DND-41 (cell line): ENCODE results near the gene LHX4.

ENCODE experiments used
- ATAC-seq: fragments of 200-7000 bp; cut with Tn5 transposase; 3 replicates; pipeline ENCODE4 v1.9.1; 2021; ENCODE audit warnings: low read depth; ENCODE audit not compliant: insufficient read depth
- DNase-seq: peaks from one replicate; pipeline ENCODE4 v3.0.0-alpha.2; 2020
- H2AFZ ChIP-seq: 2 replicates; pipeline ENCODE4 v1.6.0; 2012; ENCODE audit warnings: low read depth, low read length
- H3K27ac ChIP-seq: 2 replicates; pipeline ENCODE4 v1.5.1; 2012; ENCODE audit warnings: low read length, inconsistent platforms
- H3K27me3 ChIP-seq: fragments of 200-600 bp; sonication (generic); 2 replicates; pipeline ENCODE4 v1.6.0; 2012; ENCODE audit warnings: low read length, mild to moderate bottlenecking, inconsistent platforms; ENCODE audit not compliant: insufficient read depth, poor library complexity
- H3K36me3 ChIP-seq: 2 replicates; pipeline ENCODE4 v1.5.1; 2012; ENCODE audit warnings: low read length, inconsistent platforms; ENCODE audit not compliant: insufficient read depth
- H3K4me1 ChIP-seq: 2 replicates; pipeline ENCODE4 v1.5.1; 2012; ENCODE audit warnings: mild to moderate bottlenecking, low read length; ENCODE audit not compliant: insufficient read depth
- H3K4me2 ChIP-seq: 2 replicates; pipeline ENCODE4 v1.6.0; 2012; ENCODE audit warnings: mild to moderate bottlenecking, moderate library complexity, low read length, inconsistent platforms; ENCODE audit not compliant: insufficient read depth
- H3K4me3 ChIP-seq, 2 experiments: fragments of 200-600 bp in 1 of 2; shearing (Covaris generic) in 1 of 2; 2 replicates each; pipeline ENCODE4 v1.5.1; 2012 to 2016; ENCODE audit warnings: inconsistent platforms in 2 of 2, low read length in 2 of 2, mild to moderate bottlenecking in 2 of 2, low read depth in 1 of 2, moderate library complexity in 1 of 2
- H3K79me2 ChIP-seq: 2 replicates; pipeline ENCODE4 v1.6.0; 2012; ENCODE audit warnings: low read length, inconsistent platforms; ENCODE audit not compliant: insufficient read depth
- H3K9ac ChIP-seq: 2 replicates; pipeline ENCODE4 v1.6.0; 2012; ENCODE audit warnings: low read depth, mild to moderate bottlenecking, inconsistent platforms, low read length, moderate library complexity
- H3K9me3 ChIP-seq: 2 replicates; pipeline ENCODE4 v1.5.1; 2012; ENCODE audit warnings: low read length, moderate library complexity, mild to moderate bottlenecking, inconsistent platforms; ENCODE audit not compliant: insufficient read depth, severe bottlenecking
- H4K20me1 ChIP-seq: 2 replicates; pipeline ENCODE4 v1.6.0; 2012; ENCODE audit warnings: low read length; ENCODE audit not compliant: insufficient read depth
- EZH2 ChIP-seq: IDR thresholded peaks from 3 replicates; pipeline ENCODE4 v1.6.1; 2012; ENCODE audit warnings: borderline replicate concordance, low read depth, mild to moderate bottlenecking, moderate library complexity, low read length, inconsistent platforms; ENCODE audit not compliant: severe bottlenecking
- TF ChIP-seq, protein P1 (sequence below): IDR thresholded peaks from 2 replicates; pipeline ENCODE4 v1.5.1; 2012; ENCODE audit warnings: borderline replicate concordance, low read length, moderate library complexity, mild to moderate bottlenecking; ENCODE audit not compliant: poor library complexity, severe bottlenecking; ENCODE audit errors: extremely low read depth

The LHX4 gene

DNA sequence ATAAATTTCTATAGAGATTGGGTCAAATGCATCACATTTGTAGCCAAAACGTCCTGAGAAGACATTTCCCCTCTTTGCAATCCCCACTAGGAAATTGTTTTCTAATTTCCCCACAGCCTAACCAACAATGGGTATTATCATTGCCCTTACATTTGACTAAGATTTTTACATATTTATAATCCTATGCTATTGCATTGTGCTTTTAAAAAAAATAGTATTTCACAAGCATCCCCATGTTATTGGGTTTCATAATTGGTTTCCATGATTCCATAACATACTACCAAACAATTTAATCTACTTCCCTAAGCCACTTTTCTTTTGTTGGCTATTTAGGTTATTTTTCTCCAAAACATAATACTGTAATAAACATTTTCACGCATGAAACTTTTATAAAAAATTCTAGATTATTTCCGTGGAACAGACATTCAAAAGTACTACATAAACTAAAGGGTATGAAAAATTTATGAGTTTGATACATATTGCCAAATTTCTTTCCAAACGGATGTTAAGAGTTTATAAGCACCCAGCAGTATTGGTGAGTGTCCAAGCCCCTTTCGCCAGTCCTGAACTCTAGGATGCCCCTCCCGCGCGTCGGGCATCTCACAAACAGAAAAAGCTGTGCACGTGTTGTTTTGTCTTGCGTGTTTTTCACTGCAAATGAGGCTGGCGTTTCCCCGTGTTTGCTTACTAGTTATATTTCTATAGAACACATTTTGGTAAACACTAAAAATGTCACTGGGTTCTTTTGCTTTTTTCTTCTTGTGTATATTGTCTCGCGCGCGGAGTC lies 2.0 kb upstream of the LHX4 start:
- no peaks in the 10 kb centered on the region for H4K20me1 ChIP-seq
- DNase-seq (no peak), ATAC-seq (no peak)
- H3K79me2 ChIP-seq, result no peaks in the 10 kb centered on the region
- H3K4me3 ChIP-seq, result no peak overlapping the region
- no peak for TF ChIP-seq EZH2
- TF ChIP-seq, protein P1, sequence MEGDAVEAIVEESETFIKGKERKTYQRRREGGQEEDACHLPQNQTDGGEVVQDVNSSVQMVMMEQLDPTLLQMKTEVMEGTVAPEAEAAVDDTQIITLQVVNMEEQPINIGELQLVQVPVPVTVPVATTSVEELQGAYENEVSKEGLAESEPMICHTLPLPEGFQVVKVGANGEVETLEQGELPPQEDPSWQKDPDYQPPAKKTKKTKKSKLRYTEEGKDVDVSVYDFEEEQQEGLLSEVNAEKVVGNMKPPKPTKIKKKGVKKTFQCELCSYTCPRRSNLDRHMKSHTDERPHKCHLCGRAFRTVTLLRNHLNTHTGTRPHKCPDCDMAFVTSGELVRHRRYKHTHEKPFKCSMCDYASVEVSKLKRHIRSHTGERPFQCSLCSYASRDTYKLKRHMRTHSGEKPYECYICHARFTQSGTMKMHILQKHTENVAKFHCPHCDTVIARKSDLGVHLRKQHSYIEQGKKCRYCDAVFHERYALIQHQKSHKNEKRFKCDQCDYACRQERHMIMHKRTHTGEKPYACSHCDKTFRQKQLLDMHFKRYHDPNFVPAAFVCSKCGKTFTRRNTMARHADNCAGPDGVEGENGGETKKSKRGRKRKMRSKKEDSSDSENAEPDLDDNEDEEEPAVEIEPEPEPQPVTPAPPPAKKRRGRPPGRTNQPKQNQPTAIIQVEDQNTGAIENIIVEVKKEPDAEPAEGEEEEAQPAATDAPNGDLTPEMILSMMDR, result no peak
- H3K27ac ChIP-seq, result no peak overlapping the region
- H3K4me2 ChIP-seq, result no peak overlapping the region
- H3K4me1 ChIP-seq, result no peaks in the 10 kb centered on the region
- no peak overlapping the region for H2AFZ ChIP-seq
- H3K9ac ChIP-seq, result no peak overlapping the region
- H3K36me3 ChIP-seq, result no peaks in the 10 kb centered on the region
- H3K27me3 ChIP-seq, result peaks cover 9% of the 10 kb centered on the region
- no peaks in the 10 kb centered on the region for H3K9me3 ChIP-seq

DNA sequence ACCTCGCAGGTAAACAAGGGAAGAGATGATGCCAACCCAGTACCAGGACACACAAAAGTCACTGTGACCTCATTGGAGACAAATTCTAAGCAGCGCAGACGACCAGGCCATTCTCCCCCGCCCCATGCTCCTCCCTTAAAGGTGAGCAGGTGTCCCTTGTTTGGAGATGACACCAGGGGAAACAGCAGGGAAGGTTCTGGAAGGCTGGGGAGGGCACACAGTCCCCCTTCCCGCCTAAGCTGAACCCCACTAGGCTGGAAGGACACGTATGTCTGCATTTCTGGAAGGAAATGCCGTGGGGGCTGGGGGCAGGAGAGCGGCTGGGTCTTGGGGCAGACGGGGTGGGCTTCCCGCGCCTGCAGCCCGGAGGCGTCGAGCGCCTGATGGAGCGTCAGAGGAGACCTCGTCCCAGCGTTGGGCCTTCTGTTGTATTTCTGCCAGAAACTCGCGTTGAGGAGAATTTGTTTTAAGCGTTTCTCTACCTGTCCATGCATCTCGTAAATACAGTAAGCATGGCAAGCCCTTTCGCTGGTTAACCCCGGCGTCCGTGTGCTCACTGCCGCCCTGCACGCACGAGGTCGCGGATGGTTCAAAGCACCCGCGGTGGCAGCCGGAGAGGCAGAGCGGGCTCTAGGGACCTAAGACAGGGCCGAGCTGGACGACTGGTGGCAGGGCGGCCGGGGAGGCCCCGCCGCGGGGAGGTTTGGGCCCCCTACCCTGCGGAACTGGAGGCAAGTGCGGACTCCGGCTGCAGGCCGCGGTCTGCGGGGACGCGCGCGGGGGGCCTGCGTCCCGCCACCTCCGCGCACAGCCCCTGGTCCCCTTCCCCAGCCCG lies 1.2 kb upstream of the LHX4 start:
- no peak overlapping the region for H3K27ac ChIP-seq
- no peaks in the 10 kb centered on the region for H3K79me2 ChIP-seq
- no peaks in the 10 kb centered on the region for H3K4me1 ChIP-seq
- H3K4me2 ChIP-seq, result no peak overlapping the region
- H3K27me3 ChIP-seq, result peaks cover 8% of the 10 kb centered on the region
- no peak overlapping the region for H3K9ac ChIP-seq
- no peak for DNase-seq
- H3K4me3 ChIP-seq, result no peak overlapping the region
- H3K36me3 ChIP-seq, result no peaks in the 10 kb centered on the region
- H3K9me3 ChIP-seq, result no peaks in the 10 kb centered on the region
- TF ChIP-seq, protein P1, result no peak
- TF ChIP-seq EZH2, result no peak
- ATAC-seq, result no peak
- no peak overlapping the region for H2AFZ ChIP-seq
- no peaks in the 10 kb centered on the region for H4K20me1 ChIP-seq

GRCh38 chr1:180230416-180230790 lies 339 bp downstream of the LHX4 start:
- Histone ChIP-seq H4K20me1 (no peaks in the 10 kb centered on the region), H3K4me1 (no peaks in the 10 kb centered on the region), H3K27me3 (peaks cover 5% of the 10 kb centered on the region), H3K36me3 (no peaks in the 10 kb centered on the region), H3K79me2 (no peaks in the 10 kb centered on the region), H2AFZ (no peak overlapping the region), H3K4me3 (no peak overlapping the region), H3K9me3 (no peaks in the 10 kb centered on the region), H3K4me2 (no peak overlapping the region), H3K27ac (no peak overlapping the region), H3K9ac (no peak overlapping the region)
- ATAC-seq (no peak), DNase-seq (no peak)
- no peak for TF ChIP-seq EZH2
- TF ChIP-seq, protein P1, result no peak
